HG02571 (cell line): ENCODE data around the gene NLGN2.

Experiments used
- ATAC-seq: cut with Tn5 transposase; IDR thresholded peaks from one replicate; pipeline ENCODE4 v1.9.1; 2021; ENCODE audit warnings: mild to moderate bottlenecking, moderate library complexity; ENCODE audit not compliant: unreplicated experiment

NLGN2 gene

DNA sequence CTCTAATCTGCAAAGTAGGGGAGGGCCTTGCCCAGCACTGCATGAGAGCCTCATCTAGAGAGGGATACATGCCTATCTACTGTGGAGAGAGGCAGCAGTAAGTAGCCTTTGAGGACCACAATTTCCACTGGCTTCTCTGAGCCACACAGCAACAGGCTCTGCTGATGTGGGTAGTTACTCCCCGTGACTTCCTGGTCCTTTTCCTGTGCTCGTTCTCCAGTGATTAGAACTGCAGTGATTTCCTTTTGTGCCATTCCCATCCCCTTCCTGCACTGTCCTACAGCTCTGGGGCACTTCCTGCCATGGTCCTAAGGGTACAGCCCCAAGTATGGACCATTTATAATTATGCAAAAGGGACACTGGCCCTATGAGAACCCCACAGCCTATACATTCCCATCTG, 16.3 kb upstream of the NLGN2 start:
- ATAC-seq = no peak

DNA sequence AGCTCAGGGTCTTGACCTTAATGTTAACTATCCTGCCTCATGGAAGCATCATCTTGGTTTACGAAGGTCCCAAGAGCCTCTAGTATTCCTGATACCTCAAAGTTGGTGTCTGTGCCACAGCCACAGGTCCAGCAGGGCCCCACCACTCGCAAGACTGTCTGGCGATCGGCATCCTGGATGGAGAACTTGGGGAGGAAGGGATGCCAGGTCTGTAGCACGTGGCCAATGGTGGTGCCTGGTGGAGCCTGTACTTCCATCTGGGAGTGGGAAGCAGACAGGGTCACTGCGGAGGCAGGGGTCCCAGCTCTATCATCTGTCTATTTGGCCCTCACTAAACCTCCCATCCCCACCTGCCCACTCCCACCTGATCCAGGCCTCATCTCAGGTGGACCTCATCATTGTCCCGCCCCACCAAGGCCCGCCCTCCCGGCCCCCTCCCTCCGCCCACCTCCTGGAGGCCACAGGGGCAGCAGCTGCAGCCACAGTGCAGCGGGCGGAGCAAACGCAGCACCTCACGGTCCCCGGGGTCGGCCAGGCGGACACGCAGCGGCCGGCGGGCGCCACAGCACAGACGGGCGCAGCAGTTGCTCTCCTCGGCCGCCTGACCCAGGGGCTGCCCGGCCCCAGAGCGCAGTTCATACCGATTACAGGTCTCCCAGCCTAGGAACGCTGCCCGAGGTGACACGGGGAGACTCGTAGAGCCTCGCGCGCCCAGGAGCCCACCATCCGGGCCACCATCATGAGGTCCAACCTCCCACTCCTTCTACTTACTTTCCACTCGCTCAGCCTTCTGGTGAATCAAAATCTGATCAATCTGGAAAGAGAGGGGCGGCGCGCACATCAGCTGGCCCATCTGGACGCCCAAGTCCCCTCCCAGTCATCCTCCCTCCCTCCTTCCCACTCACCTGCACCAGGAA, 14.7 kb upstream of the NLGN2 start:
- no peak for ATAC-seq

GRCh38 chr17:7393613-7394451, 13.8 kb upstream of the NLGN2 start:
- ATAC-seq = peak; percentile 43

DNA sequence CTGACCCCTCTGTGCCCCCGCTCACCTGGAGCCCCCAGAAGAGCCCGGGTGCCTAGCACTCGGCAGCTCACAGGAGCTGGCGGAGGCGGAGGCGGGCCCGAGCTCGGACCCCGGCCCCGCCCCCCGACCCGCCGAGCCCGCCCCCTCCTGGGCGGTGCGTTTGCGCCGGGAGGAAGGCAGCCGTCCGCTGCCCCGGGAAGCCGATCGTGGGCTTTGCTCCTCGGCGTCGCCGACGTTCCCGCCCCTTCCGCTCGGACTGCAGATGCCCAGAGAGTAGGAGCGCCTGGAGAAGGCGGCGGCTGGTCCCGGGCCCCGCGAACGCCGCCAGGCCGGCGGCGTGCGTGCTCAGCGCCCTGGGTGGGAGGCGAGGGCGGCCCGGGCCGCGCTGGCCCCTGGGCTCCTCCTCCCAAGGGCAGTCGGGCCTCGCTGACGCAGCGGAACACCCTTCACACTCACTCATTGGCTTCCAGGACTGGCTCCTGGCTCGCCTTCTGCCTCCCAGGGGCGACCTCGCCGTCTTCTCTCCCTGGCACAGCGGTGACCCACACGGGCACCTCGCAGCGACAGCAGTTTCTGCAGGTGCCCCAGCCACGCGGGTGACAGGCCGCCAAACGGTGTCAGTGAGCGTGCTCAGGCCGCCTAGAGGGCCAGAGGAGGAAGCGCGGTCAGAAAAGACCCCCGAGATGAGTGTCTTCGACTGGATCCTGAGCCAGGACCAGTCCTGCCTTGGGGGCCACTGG, 13.0 kb upstream of the NLGN2 start, which contains the start of gene PLSCR3:
Gene PLSCR3, minus strand, starts transcription at position 74 of the 740 bp plus-strand sequence. CDS start 415 bp downstream, outside the sequence.
- ATAC-seq = peak; percentile 62

GRCh38 chr17:7396147-7396546, 11.5 kb upstream of the NLGN2 start:
- ATAC-seq = no peak

DNA sequence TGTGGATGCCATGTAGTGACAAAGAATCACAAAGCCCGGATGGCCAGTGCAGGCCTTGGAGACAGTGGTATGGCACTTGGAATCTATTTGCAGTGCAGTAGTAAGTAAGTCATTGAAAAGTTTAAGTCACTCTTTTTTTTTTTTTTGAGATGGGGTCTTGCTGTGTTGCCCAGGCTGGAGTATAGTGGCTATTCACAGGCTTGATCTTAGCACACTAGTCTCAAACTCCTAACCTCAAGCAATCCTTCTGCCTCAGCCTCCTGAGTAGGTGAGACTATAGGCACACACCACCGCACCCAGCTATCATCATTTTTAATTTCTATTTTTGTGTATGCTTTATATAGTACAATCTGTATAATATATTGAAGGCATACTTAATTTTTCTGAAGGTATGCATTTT, 9.0 kb upstream of the NLGN2 start:
- ATAC-seq = no peak

DNA sequence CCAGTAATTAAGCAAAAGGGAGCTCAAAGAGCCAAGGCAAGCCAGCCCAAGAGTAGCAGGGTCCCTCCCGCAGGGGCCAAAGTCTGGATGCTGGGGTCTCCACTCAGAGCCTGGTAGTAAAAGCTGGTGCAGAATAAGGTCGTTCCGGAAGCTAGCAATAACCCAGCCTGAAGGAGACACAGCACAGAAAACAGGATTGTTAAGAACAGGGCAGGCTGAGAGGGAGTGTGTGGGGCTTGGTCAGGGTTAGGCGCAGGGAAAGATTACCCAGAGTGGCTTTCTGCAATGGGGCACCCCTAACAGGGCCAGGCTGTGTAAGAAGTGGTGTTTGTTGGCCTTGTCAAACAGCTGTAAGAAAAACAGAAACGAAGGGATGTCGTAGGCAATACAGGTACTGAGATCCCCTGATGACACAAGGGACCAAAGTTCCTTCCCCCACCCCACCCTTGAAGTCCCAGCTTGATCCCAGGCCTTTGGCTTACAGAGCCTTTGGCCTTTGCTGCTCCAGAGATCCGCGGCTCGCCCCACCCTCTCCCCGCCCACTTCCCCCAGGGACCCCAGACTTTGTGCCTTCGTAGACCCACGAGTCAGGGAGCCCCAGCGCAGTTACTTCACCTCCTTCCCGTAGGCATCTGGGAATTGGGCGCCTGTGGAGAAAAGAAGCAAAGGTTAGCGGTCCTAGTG, 4.5 kb upstream of the NLGN2 start:
- ATAC-seq = no peak

GRCh38 chr17:7403727-7403976, 4.0 kb upstream of the NLGN2 start:
- peak; percentile 3 for ATAC-seq

DNA sequence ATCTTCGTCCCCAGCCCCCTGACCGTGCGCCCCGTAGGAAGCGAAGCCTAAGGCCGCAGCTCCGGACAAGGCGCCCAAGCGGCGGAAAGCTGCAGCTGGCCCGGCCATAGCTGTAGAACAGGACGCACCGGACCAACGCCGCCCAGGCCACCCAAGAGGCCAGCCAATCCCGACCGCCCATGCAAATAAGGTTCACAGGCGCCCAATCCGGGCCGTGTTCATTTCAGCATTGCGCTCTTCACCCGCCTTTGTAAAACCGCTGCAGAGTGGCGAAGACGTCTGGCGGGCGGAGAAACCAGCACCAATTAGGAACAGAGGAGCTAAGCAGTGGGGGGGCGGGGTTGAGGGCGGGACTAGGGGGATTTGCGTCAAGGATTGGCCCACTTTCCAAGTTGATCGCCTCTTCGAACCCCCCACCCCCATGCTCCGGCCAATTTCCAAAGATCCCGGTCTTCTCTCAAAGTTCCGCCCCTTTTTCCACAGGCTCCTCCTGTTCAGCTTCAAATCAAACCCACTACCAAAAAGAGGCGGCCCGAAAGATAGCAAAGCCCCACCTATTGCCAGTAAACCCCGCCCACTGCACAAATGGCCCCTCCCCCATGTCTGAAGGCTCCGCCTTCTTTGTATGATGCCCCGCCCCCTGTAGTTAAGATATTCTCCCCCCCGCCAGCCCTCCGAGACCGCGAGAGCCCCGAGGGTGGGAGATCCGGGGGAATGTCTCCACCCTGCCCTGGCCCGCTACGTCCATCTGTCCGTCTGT, 3.5 kb upstream of the NLGN2 start, which contains the start of gene TMEM256:
Gene TMEM256, minus strand, starts transcription at position 121 of the 760 bp plus-strand sequence. Its CDS starts 13 bp downstream, at position 108.
- ATAC-seq = peak; percentile 92

GRCh38 chr17:7404737-7405349, 2.8 kb upstream of the NLGN2 start:
- ATAC-seq = no peak

- no peak for ATAC-seq
Observed at GRCh38 chr17:7405350-7406234, 2.1 kb upstream of the NLGN2 start.

- ATAC-seq = no peak
Observed at GRCh38 chr17:7406235-7406825, 1.3 kb upstream of the NLGN2 start.

- no peak for ATAC-seq
Observed at GRCh38 chr17:7407082-7407481, 563 bp upstream of the NLGN2 start.

DNA sequence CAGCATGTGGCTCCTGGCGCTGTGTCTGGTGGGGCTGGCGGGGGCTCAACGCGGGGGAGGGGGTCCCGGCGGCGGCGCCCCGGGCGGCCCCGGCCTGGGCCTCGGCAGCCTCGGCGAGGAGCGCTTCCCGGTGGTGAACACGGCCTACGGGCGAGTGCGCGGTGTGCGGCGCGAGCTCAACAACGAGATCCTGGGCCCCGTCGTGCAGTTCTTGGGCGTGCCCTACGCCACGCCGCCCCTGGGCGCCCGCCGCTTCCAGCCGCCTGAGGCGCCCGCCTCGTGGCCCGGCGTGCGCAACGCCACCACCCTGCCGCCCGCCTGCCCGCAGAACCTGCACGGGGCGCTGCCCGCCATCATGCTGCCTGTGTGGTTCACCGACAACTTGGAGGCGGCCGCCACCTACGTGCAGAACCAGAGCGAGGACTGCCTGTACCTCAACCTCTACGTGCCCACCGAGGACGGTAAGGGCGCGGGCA, 645 bp downstream of the NLGN2 start:
- ATAC-seq = no peak

GRCh38 chr17:7408863-7409262, 1.2 kb downstream of the NLGN2 start:
- ATAC-seq = no peak

DNA sequence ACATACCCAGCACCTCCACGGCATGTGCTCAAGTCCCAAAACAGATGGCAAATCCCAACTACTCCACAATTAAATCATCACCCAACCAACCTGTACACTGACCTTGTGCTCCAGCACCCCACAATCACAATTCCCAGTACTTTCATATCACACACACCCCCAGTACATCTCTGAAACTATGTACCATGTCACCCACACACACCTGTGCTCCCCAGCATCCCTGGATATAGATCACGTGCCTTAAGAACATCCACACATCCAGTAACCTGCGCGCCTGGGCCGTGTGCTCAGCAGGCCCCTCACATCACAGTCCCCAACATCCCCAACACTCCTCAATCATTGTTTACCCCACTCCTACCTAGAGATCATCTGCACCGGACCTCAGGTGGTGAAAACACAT, 2.1 kb downstream of the NLGN2 start:
- no peak for ATAC-seq

- no peak for ATAC-seq
Observed at GRCh38 chr17:7410634-7411426, 3.2 kb downstream of the NLGN2 start.
